Subcutaneous adipose tissue (tissue), 4 donors: ENCODE results near the gene KATNBL1. TPM values are rescaled to one million over a fixed set of nuclear protein-coding genes. Genes with fewer than 3 reads are reported as not detected.

ENCODE experiments used
- total RNA-seq, 4 donors: library from RNA; depleted of rRNA; stranded (reverse); fragments of >200 nt; gene quantifications; one replicate each; pipeline ENCODE4 v1.1.0, GENCODE V29; 2016
- TF ChIP-seq, protein P1 (sequence below): fragments of 450-650 bp; IDR thresholded peaks from one replicate; pipeline ENCODE4 v1.5.1; 2016; ENCODE audit warnings: low read depth, mild to moderate bottlenecking, control low read depth, antibody characterized with exemption, moderate library complexity

The KATNBL1 gene
- total RNA-seq, 4 donors from 2014 or later: 45.4 to 59.0 (median 55.9) TPM

DNA sequence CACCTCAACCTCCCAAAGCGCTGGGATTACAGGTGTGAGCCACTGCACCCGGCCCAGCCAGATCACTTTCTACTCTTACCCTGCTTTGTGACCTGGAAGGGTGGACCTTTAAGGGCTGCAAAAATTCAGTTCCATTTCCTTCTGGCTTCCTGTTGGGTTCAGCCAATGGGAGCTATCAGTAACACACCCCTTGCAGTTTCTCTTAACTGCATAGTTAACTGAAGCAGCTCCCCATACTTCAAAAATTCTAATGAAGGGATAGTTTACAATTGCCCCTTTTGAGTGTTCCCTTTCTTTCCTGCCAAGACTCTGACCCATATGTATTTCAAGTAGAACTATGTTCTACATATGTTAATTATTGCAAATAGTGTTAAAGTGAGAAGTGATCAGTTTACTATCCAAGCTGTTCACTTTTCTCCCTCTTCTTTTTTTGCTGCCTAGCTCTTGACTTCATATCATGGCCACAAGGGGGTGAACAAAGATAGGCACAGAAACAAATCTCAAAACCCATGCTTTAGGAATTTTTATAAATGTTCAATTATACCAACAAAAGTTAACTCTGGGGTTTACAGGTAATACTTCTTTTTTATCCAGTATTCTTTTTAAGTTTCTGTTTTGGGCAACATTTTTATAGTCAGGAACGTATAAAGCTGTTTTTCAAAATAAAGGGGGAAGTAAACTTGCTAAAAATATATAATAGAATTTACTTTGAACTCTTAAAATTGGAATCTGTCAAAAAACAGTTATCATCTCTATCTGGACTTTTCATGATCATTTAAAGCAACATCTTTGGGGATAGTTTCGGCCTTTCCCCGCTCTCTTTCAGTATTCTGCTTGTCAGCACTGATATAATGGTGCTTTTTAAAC lies 99.9 kb downstream of the KATNBL1 start:
- TF ChIP-seq, protein P1, sequence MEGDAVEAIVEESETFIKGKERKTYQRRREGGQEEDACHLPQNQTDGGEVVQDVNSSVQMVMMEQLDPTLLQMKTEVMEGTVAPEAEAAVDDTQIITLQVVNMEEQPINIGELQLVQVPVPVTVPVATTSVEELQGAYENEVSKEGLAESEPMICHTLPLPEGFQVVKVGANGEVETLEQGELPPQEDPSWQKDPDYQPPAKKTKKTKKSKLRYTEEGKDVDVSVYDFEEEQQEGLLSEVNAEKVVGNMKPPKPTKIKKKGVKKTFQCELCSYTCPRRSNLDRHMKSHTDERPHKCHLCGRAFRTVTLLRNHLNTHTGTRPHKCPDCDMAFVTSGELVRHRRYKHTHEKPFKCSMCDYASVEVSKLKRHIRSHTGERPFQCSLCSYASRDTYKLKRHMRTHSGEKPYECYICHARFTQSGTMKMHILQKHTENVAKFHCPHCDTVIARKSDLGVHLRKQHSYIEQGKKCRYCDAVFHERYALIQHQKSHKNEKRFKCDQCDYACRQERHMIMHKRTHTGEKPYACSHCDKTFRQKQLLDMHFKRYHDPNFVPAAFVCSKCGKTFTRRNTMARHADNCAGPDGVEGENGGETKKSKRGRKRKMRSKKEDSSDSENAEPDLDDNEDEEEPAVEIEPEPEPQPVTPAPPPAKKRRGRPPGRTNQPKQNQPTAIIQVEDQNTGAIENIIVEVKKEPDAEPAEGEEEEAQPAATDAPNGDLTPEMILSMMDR: no peak

DNA sequence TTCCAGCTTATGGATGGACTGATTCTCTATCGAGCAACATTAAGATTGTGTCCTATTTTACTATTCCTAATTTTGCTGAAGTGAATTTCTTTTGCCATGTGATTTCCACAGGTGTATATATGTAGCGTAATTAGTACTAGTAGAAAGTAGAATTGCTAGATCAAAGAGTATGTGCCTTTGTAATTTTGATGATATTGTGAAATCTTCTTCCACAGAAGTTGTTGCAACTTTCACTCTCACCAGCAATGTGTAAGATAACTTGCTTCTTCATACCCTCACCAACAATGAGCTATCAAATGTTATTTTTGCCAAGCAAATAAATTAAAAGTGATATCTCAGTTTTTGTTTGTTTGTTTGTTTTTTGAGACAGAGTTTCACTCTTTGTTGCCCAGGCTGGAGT lies 102.6 kb downstream of the KATNBL1 start:
- TF ChIP-seq, protein P1: no peak

DNA sequence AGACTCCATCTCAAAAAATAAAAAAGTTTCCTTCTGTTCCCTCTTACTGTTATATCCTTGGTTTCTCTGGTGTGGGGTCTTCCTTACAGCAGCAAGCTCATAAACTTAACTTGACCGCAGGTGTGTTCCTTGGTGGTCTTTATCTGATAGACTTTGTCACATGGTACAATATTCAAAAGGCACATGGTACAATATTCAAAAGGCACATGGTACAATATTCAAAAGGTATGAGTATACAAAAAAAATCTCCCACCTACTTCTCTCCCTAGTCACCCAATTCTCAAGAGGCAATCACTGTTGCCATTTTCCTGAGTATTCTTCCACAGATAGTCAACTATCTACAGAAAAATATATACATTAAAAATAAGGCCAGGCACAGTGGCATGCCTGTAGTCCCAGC lies 103.5 kb downstream of the KATNBL1 start:
- TF ChIP-seq, protein P1: no peak

DNA sequence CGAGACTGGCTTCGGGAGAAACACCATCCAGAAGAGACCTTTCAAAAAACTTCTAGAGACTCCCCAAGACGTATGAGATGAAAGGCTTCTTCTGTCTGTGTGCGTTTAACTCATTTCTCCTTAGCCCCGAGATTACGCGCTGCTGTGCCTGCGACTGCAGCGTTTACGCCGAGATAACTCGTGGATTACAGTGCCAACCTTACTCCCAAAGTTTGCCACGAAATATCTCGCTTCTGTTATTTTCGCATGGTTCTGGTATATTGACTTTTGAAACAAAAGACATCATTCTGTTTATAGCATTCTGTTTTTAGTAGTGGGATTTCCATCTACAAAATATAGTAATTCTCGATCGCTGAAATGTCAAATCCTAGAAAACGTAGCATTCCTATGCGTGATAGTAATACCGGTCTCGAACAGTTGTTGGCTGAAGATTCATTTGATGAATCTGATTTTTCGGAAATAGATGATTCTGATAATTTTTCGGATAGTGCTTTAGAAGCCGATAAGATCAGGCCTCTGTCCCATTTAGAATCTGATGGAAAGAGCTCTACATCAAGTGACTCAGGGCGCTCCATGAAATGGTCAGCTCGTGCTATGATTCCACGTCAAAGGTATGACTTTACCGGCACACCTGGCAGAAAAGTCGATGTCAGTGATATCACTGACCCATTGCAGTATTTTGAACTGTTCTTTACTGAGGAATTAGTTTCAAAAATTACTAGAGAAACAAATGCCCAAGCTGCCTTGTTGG lies 107.5 kb downstream of the KATNBL1 start:
- TF ChIP-seq, protein P1: no peak

DNA sequence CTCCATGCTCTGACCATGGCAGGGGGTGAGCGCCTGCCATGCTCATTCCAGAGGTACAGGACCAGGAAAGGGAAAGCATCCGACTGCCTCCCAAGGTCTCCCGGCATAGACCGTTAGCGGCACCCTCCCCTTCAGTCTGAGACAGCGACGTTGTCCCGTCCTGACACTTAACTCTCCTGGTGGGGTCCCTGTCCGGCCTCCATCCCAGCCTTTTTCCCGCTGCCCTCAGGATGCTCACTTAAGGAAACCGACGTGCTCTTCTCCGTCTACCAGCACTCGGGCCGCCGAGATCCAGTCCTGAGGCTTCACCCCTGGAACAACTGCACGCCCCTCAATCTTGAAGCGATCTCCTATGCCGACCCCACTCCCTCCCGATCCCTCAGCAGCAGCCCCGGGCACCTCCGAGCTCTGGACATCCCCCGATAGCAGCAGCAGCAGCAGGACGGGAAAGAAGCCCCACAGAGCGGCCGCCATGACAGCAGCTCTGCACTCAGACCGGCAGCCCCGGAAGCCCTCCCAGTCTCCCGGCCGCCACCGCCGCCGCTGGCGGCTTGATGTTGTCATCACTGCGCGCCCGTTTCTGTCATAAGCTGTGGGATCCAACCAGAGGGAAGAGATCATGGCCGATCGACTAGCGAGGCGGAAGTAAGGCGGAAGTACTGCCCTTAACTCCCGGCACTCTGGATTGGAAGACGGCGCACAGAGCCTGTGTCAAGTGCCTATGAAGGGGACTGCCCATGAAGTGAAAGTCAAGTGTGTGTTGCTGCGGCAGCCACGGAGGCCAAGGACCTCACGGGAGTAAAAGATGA lies 108.3 kb downstream of the KATNBL1 start, which contains the start of the genes EMC7 and PGBD4:
Gene EMC7 (minus strand): TSS at position 497 of the 809 bp plus-strand sequence. CDS start 23 bp downstream, at position 474.
Gene PGBD4 (plus strand): TSS at position 718 of the 809 bp plus-strand sequence. CDS start 449 bp downstream, outside the sequence.
- TF ChIP-seq, protein P1: no peak

DNA sequence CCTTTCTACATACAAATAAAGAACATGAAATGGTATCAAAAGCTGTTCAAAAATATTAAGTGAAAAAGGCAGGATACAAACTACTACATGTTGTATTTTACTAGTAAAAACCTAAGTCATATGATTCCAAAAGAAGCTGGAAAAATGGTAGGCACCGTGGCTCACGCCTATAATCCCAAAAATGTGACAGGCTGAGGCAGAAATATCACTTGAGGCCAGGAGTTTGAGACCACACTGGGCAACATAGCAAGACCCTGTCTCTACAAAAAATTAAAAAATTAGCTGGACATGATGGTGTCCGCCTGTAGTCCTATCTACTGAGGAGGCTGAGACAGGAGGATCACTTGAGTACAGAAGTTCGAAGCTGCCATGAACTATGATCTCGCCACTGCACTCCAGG lies 110.0 kb downstream of the KATNBL1 start:
- TF ChIP-seq, protein P1: no peak

Other genes with a start within 250 kb of the KATNBL1 start
- gene CHRM5, start 241.6 kb downstream of the KATNBL1 start, total RNA-seq: not detected
- gene AVEN, start 170.9 kb downstream of the KATNBL1 start, total RNA-seq: 10 to 100 TPM in 3 of 4 donors, 1 to 10 TPM in 1; 8.5 to 26.1 (median 17.5) TPM
- 10 to 100 TPM; 41.8 to 62.8 (median 44.5) TPM for gene EMC7, start 108.2 kb downstream of the KATNBL1 start, total RNA-seq
- 1 to 10 TPM in 2 of 4 donors, under 1 TPM in 2; 0.57 to 2.1 (median 0.95) TPM for gene PGBD4, start 108.0 kb downstream of the KATNBL1 start, total RNA-seq
- gene EMC4, start 14.9 kb upstream of the KATNBL1 start, total RNA-seq: 100 to 1,000 TPM; 142 to 180 (median 156) TPM
- gene SLC12A6, start 127.7 kb upstream of the KATNBL1 start, total RNA-seq: 10 to 100 TPM; 22.0 to 58.0 (median 27.1) TPM
- gene NOP10, start 133.0 kb upstream of the KATNBL1 start, total RNA-seq: 100 to 1,000 TPM in 3 of 4 donors, 10 to 100 TPM in 1; 82.7 to 244 (median 166) TPM
- gene NUTM1, start 133.2 kb upstream of the KATNBL1 start, total RNA-seq: not detected
- 10 to 100 TPM in 3 of 4 donors, 1 to 10 TPM in 1; 7.0 to 26.6 (median 13.3) TPM for gene LPCAT4, start 157.1 kb upstream of the KATNBL1 start, total RNA-seq
- gene GOLGA8A, start 227.7 kb upstream of the KATNBL1 start, total RNA-seq: 10 to 100 TPM; 22.5 to 53.7 (median 38.2) TPM